Measurements from ENCODE around the gene PAM16. TPM values are rescaled to one million over a fixed set of nuclear protein-coding genes. Genes with fewer than 3 reads are reported as not detected.
A peak's percentile ranks its signal among the peaks of the same experiment; 100 is the strongest.
"Not testable (repeated sequence)": the region's sequence is repeated elsewhere in the genome, so short reads cannot be mapped to it uniquely, and the experiment has no call there.

Gene PAM16
- total RNA-seq, 1 donor from 2014 or later, result 41.2 TPM

DNA sequence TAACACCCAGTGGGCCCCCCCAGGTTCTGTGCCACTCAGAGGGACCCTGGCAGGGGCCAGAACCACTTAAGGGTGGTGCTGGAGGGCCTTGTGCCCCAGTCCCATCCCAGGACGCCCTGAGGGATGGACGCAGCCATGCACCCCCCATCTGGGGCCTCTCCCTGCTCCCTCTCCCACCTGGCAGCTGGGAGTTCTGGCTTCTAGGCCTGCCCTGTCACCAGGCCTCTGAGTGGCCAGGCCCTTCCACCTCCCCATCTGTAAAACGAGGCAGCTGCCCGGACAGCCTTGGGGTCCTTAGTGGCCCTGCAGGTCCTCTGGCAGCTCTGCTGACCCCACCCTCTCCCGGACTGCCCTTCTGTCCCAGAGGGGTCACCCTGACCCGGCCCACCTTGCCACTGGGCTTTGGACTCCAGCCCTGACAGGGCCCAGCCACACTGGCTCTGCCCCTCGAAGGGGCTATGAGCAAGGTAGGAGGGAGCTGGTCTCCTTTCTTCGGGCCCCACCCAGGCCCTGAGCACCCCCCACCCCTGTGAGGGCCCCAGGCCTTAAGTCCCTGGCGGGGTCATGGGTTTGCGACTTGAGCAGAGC lies 12.3 kb downstream of the PAM16 start:
- peaks cover 6% of the 10 kb centered on the region for H3K4me1 ChIP-seq
- intact Hi-C loops (cut with DNase I), result no loop called here
- no peaks in the 10 kb centered on the region for H3K9me3 ChIP-seq
- H3K27me3 ChIP-seq, result no peaks in the 10 kb centered on the region
- DNase-seq (peak; percentile 66), ATAC-seq (no peak)
- H3K27ac ChIP-seq, result peak overlapping the region; percentile 45
- H3K36me3 ChIP-seq, result peaks cover 59% of the 10 kb centered on the region
- TF ChIP-seq, protein P1, sequence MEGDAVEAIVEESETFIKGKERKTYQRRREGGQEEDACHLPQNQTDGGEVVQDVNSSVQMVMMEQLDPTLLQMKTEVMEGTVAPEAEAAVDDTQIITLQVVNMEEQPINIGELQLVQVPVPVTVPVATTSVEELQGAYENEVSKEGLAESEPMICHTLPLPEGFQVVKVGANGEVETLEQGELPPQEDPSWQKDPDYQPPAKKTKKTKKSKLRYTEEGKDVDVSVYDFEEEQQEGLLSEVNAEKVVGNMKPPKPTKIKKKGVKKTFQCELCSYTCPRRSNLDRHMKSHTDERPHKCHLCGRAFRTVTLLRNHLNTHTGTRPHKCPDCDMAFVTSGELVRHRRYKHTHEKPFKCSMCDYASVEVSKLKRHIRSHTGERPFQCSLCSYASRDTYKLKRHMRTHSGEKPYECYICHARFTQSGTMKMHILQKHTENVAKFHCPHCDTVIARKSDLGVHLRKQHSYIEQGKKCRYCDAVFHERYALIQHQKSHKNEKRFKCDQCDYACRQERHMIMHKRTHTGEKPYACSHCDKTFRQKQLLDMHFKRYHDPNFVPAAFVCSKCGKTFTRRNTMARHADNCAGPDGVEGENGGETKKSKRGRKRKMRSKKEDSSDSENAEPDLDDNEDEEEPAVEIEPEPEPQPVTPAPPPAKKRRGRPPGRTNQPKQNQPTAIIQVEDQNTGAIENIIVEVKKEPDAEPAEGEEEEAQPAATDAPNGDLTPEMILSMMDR (IDR thresholded peaks at IDR 0.05), result no peak
- no peak overlapping the region for H3K4me3 ChIP-seq

DNA sequence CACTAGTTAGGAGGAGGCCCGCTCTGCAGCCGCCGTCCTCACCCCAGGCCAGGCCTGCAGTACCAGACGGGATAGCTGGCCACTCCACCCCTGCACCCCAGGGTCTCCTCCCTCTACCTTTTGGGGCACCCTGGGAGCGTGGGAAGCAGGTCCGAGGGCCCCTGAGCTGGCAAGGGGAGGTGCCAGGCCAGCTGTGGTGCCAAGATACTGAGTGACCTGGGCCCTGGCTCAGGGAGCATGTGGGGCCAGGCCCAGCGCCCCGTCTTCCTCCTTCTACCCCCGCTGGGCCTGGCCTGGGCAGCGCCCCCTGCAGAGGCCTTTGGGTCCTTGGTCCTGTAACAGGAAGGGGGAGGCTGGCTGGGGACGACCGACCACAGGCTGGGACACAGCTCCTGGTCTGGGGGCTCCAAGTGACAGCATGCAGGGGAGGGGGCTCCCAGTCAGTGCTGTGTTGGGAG lies 13.0 kb downstream of the PAM16 start:
- Histone ChIP-seq H3K36me3 (peaks cover 59% of the 10 kb centered on the region), H3K4me3 (no peak overlapping the region), H3K9me3 (no peaks in the 10 kb centered on the region), H3K4me1 (peaks cover 6% of the 10 kb centered on the region), H3K27me3 (no peaks in the 10 kb centered on the region), H3K27ac (no peak overlapping the region)
- DNase-seq (peak; percentile 60), ATAC-seq (no peak)
- intact Hi-C loops (cut with DNase I), result no loop called here
- TF ChIP-seq, protein P1 (IDR thresholded peaks at IDR 0.05), result no peak

DNA sequence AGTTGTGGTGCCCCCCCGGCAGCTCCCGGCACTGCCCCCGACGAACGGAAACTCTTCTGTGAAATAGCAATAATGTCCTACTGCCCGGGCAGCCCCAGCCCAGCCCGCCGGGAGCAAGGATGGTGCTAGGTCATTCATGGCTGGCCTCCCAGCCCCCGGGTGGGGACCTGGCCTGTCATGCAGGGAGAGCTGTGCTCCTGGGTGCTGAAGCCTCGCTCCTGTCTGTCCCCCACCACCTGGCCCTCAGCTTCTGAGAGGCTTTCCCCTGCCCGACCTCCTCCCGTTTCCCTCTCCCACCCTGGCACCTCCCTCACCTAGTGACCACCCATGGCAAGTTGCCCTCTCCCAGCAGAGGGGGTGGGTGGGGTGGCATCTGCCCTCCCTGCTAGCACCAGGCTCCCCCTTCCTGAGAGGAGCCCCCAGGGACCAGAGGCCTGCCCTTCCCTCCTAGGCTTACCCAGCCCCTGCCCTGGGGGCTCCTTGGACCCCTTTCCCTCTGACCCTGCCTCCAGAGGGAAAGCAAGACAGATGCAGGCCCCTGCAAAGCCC lies 13.5 kb downstream of the PAM16 start:
- Histone ChIP-seq H3K27me3 (no peaks in the 10 kb centered on the region), H3K4me1 (peaks cover under 1% of the 10 kb centered on the region), H3K36me3 (peaks cover 62% of the 10 kb centered on the region), H3K27ac (no peak overlapping the region), H3K4me3 (no peak overlapping the region), H3K9me3 (no peaks in the 10 kb centered on the region)
- TF ChIP-seq, protein P1 (IDR thresholded peaks at IDR 0.05), result no peak
- intact Hi-C loops (cut with DNase I), result no loop called here
- no peak for ATAC-seq
- no peak for DNase-seq

DNA sequence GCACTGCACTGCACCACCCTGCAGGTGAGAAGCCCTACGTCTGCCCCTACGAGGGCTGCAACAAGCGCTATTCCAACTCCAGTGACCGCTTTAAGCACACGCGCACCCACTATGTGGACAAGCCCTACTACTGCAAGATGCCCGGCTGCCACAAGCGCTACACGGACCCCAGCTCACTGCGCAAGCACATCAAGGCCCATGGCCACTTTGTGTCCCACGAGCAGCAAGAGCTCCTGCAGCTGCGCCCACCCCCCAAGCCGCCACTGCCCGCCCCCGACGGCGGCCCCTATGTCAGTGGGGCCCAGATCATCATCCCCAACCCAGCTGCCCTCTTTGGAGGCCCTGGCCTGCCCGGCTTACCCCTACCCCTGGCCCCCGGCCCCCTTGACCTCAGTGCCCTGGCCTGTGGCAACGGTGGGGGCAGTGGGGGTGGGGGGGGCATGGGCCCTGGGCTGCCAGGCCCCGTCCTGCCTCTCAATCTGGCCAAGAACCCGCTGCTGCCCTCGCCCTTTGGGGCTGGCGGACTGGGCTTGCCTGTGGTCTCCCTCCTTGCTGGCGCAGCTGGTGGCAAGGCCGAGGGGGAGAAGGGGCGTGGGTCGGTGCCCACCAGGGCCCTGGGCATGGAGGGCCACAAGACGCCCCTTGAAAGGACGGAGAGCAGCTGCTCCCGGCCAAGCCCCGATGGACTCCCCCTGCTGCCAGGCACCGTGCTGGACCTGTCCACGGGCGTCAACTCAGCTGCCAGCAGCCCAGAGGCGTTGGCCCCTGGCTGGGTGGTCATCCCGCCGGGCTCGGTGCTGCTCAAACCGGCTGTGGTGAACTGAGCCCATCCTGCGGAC lies 14.2 kb downstream of the PAM16 start:
- TF ChIP-seq, protein P1 (IDR thresholded peaks at IDR 0.05), result no peak
- Histone ChIP-seq H3K4me3 (no peak overlapping the region), H3K27me3 (no peaks in the 10 kb centered on the region), H3K27ac (no peak overlapping the region), H3K36me3 (peaks cover 64% of the 10 kb centered on the region), H3K9me3 (no peaks in the 10 kb centered on the region), H3K4me1 (no peaks in the 10 kb centered on the region)
- ATAC-seq, result no peak
- intact Hi-C loops (cut with DNase I), result no loop called here
- DNase-seq, result peak; percentile 64

DNA sequence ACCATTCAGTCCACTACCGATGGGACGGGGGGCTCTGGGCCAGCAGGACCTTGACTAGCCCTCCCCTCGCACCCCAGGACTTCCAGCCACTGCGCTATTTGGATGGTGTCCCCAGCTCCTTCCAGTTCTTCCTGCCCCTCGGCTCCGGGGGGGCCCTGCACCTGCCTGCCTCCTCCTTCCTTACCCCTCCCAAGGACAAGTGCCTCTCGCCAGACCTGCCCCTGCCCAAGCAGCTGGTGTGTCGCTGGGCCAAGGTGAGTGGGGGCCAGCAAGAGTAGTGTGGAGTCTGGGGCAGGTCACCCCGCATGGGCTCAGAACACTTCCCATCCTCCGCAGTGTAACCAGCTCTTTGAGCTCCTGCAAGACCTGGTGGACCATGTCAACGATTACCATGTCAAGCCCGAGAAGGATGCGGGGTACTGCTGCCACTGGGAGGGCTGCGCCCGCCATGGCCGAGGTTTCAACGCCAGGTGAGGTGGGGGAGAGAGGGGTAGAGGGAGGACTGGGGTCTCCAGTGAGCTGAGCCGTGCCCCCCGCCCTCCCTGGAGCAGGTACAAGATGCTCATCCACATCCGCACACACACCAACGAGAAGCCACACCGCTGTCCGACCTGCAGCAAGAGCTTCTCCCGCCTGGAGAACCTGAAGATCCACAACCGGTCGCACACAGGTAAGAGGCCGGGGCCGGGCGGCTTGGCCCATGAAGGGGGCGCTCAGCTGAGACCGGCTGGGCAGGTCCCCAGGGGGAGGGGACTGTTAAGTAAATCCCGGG lies 16.2 kb downstream of the PAM16 start:
- Histone ChIP-seq H3K27ac (no peak overlapping the region), H3K27me3 (no peaks in the 10 kb centered on the region), H3K4me3 (no peak overlapping the region), H3K4me1 (peaks cover under 1% of the 10 kb centered on the region), H3K9me3 (no peaks in the 10 kb centered on the region), H3K36me3 (peaks cover 52% of the 10 kb centered on the region)
- DNase-seq (peak; percentile 64), ATAC-seq (no peak)
- intact Hi-C loops (cut with DNase I), result no loop called here
- TF ChIP-seq, protein P1 (IDR thresholded peaks at IDR 0.05), result no peak

DNA sequence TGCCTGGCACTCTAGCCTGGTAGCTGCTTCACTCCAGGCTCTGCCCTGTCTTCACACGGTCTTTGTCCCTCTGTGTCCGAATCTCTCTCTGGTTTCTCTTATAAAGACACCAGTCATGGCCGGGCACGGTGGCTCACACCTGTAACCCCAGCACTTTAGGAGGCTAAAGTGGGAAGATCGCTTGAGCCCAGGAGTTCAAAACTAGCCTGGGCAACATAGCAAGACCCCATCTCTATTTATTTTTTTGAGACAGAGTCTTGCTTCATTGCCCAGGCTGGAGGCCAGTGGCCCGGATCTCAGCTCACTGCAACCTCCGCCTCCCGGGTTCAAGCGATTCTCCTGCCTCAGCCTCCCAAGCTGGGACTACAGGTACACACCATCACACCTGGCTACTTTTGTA lies 17.4 kb downstream of the PAM16 start:
- ATAC-seq; H3K27ac ChIP-seq; intact Hi-C loops (cut with DNase I); H3K27me3 ChIP-seq; H3K9me3 ChIP-seq; H3K4me3 ChIP-seq; DNase-seq: not testable (repeated sequence)
- Histone ChIP-seq H3K4me1 (peaks cover 12% of the 10 kb centered on the region), H3K36me3 (peaks cover 40% of the 10 kb centered on the region)
